ENCODE measurements around the gene USP9X. TPM values are rescaled to one million over a fixed set of nuclear protein-coding genes. Genes with fewer than 3 reads are reported as not detected.

Gene USP9X
- total RNA-seq, 1 donor from 2014 or later, result 68.3 TPM

GRCh38 chrX:41076742-41077141 lies 8.5 kb upstream of the USP9X start:
- ATAC-seq (ENCODE audit: low read depth) (no peak), DNase-seq (no peak)
- no peaks in the 10 kb centered on the region for H3K36me3 Mint-ChIP-seq (ENCODE audit: low read depth)
- H3K27ac Mint-ChIP-seq, result no peak overlapping the region
- H3K27me3 Mint-ChIP-seq, result no peaks in the 10 kb centered on the region
- no peak for TF ChIP-seq CTCF (IDR thresholded peaks at IDR 0.05)
- ChIA-PET POLR2A (no interaction called here), CTCF (no interaction called here)
- no peak overlapping the region for H3K4me3 Mint-ChIP-seq
- no peaks in the 10 kb centered on the region for H3K4me1 Mint-ChIP-seq
- H3K9me3 Mint-ChIP-seq, result no peaks in the 10 kb centered on the region
- intact Hi-C loops (cut with micrococcal nuclease), result no loop called here

- Mint-ChIP-seq H3K27me3 (no peaks in the 10 kb centered on the region), H3K9me3 (no peaks in the 10 kb centered on the region), H3K27ac (no peak overlapping the region), H3K4me3 (no peak overlapping the region), H3K36me3 (ENCODE audit: low read depth) (peaks cover 5% of the 10 kb centered on the region), H3K4me1 (peaks cover 18% of the 10 kb centered on the region)
- ATAC-seq (ENCODE audit: low read depth) (no peak), DNase-seq (no peak)
- POLR2A ChIA-PET, result no interaction called here
- CTCF ChIA-PET, result no interaction called here
- intact Hi-C loops (cut with micrococcal nuclease), result loop anchor here (10.0 kb wide), 3 partner anchors 127 to 497 kb away; partner anchors contain the start of gene ATP6AP2
- no peak for TF ChIP-seq CTCF (IDR thresholded peaks at IDR 0.05)
Measured at GRCh38 chrX:41081821-41082220, 3.4 kb upstream of the USP9X start.

- no peak for TF ChIP-seq CTCF (IDR thresholded peaks at IDR 0.05)
- no peaks in the 10 kb centered on the region for H3K9me3 Mint-ChIP-seq
- no peak overlapping the region for H3K4me3 Mint-ChIP-seq
- H3K27me3 Mint-ChIP-seq, result no peaks in the 10 kb centered on the region
- H3K4me1 Mint-ChIP-seq, result peaks cover 21% of the 10 kb centered on the region
- no peak for DNase-seq
- peaks cover 6% of the 10 kb centered on the region for H3K36me3 Mint-ChIP-seq (ENCODE audit: low read depth)
- intact Hi-C loops (cut with micrococcal nuclease), result loop anchor here (10.0 kb wide), 3 partner anchors 128 to 498 kb away; partner anchors contain the start of gene ATP6AP2
- POLR2A ChIA-PET, result no interaction called here
- H3K27ac Mint-ChIP-seq, result no peak overlapping the region
- no peak for ATAC-seq (ENCODE audit: low read depth)
- CTCF ChIA-PET, result no interaction called here
Measured at GRCh38 chrX:41082783-41083182, 2.5 kb upstream of the USP9X start.

GRCh38 chrX:41084044-41084892 lies 977 bp upstream of the USP9X start:
- ATAC-seq (ENCODE audit: low read depth) (peak; percentile 64), DNase-seq (peak; percentile 94)
- ChIA-PET CTCF (interaction anchor here (2.6 to 3.0 kb wide), 2 partner anchors 31 to 206 kb away, joined by 11 to 16 read pairs; no protein-coding TSS in a partner anchor), POLR2A (interaction anchor here (0.5 to 4.0 kb wide), 20 partner anchors 12 to 1239 kb away, joined by 3 to 47 read pairs (median 8); partner anchors contain the start of genes BCOR, CXorf38, DDX3X and MED14)
- intact Hi-C loops (cut with micrococcal nuclease), result loop anchor here (1.0 to 10.0 kb wide), 8 partner anchors 74 to 985 kb away; partner anchors contain the start of genes ATP6AP2, CXorf38 and MED14
- Mint-ChIP-seq H3K36me3 (ENCODE audit: low read depth) (peaks cover 10% of the 10 kb centered on the region), H3K9me3 (no peaks in the 10 kb centered on the region), H3K4me3 (peak overlapping the region; percentile 90), H3K4me1 (peaks cover 36% of the 10 kb centered on the region), H3K27me3 (no peaks in the 10 kb centered on the region), H3K27ac (peak overlapping the region; percentile 99)
- no peak for TF ChIP-seq CTCF (IDR thresholded peaks at IDR 0.05)

GRCh38 chrX:41085512-41085877 lies 250 bp downstream of the USP9X start:
- DNase-seq, result peak; percentile 61
- no peaks in the 10 kb centered on the region for H3K9me3 Mint-ChIP-seq
- intact Hi-C loops (cut with micrococcal nuclease), result loop anchor here (2.0 to 10.0 kb wide), 5 partner anchors 131 to 987 kb away; partner anchors contain the start of gene ATP6AP2
- POLR2A ChIA-PET, result interaction anchor here (0.6 to 4.0 kb wide), 25 partner anchors 11 to 988 kb away, joined by 3 to 47 read pairs (median 7); partner anchors contain the start of genes BCOR, CXorf38, DDX3X and MED14
- peak; percentile 28 for ATAC-seq (ENCODE audit: low read depth)
- H3K27me3 Mint-ChIP-seq, result no peaks in the 10 kb centered on the region
- no peak for TF ChIP-seq CTCF (IDR thresholded peaks at IDR 0.05)
- peak overlapping the region; percentile 90 for H3K4me3 Mint-ChIP-seq
- peak overlapping the region; percentile 86 for H3K27ac Mint-ChIP-seq
- CTCF ChIA-PET, result interaction anchor here (0.6 to 3.0 kb wide), 5 partner anchors 24 to 1871 kb away, joined by 3 to 16 read pairs (median 7); no protein-coding TSS in a partner anchor
- peaks cover 46% of the 10 kb centered on the region for H3K4me1 Mint-ChIP-seq
- peaks cover 10% of the 10 kb centered on the region for H3K36me3 Mint-ChIP-seq (ENCODE audit: low read depth)

Measured in activated B cell treated with CpG ODN at 0.5 μM for 24 hours (primary cell).